ENCODE data around the gene IGF2BP1.
"Not testable (repeated sequence)": the region's sequence is repeated elsewhere in the genome, so short reads cannot be mapped to it uniquely, and the experiment has no call there.

IGF2BP1 gene

GRCh38 chr17:49024523-49024922 lies 27.3 kb downstream of the IGF2BP1 start:
- H3K4me2 ChIP-seq (ENCODE audit: low read length), result no peak overlapping the region
- peaks cover 12% of the 10 kb centered on the region for H3K36me3 ChIP-seq (replicated peaks; ENCODE audit: low read depth, low read length)
- no peak overlapping the region for H3K27ac ChIP-seq (ENCODE audit: low read length)
- H4K20me1 ChIP-seq (ENCODE audit: insufficient read depth, low read length), result peaks cover 29% of the 10 kb centered on the region
- no peak overlapping the region for H3K4me3 ChIP-seq (ENCODE audit: low read length)
- no peak overlapping the region for H2AFZ ChIP-seq (ENCODE audit: low read depth, low read length)
- H3K9me3 ChIP-seq (ENCODE audit: insufficient read depth, low read length), result no peaks in the 10 kb centered on the region
- no peak overlapping the region for H3K9ac ChIP-seq (ENCODE audit: low read length)
- peaks cover 46% of the 10 kb centered on the region for H3K79me2 ChIP-seq (ENCODE audit: low read length)
- no peak for TF ChIP-seq EZH2phosphoT487 (IDR thresholded peaks at IDR 0.05; ENCODE audit: low read depth)
- no peak for TF ChIP-seq CTCF (IDR thresholded peaks at IDR 0.05; ENCODE audit: low read depth, low read length)
- H3K4me1 ChIP-seq (ENCODE audit: low read length), result no peaks in the 10 kb centered on the region
- H3K27me3 ChIP-seq (ENCODE audit: low read depth, low read length), result no peaks in the 10 kb centered on the region

GRCh38 chr17:49026447-49026846 lies 29.3 kb downstream of the IGF2BP1 start:
- H3K27ac ChIP-seq (ENCODE audit: low read length); H3K4me1 ChIP-seq (ENCODE audit: low read length): not testable (repeated sequence)
- H3K36me3 ChIP-seq (replicated peaks; ENCODE audit: low read depth, low read length), result peaks cover 16% of the 10 kb centered on the region

GRCh38 chr17:49028271-49028670 lies 31.1 kb downstream of the IGF2BP1 start:
- no peak overlapping the region for H2AFZ ChIP-seq (ENCODE audit: low read depth, low read length)
- no peaks in the 10 kb centered on the region for H3K27me3 ChIP-seq (ENCODE audit: low read depth, low read length)
- H3K4me3 ChIP-seq (ENCODE audit: low read length), result no peak overlapping the region
- no peak overlapping the region for H3K4me2 ChIP-seq (ENCODE audit: low read length)
- H3K9me3 ChIP-seq (ENCODE audit: insufficient read depth, low read length), result no peaks in the 10 kb centered on the region
- H4K20me1 ChIP-seq (ENCODE audit: insufficient read depth, low read length), result peaks cover 7% of the 10 kb centered on the region
- no peaks in the 10 kb centered on the region for H3K4me1 ChIP-seq (ENCODE audit: low read length)
- H3K36me3 ChIP-seq (replicated peaks; ENCODE audit: low read depth, low read length), result peaks cover 10% of the 10 kb centered on the region
- no peak overlapping the region for H3K9ac ChIP-seq (ENCODE audit: low read length)
- TF ChIP-seq EZH2phosphoT487 (IDR thresholded peaks at IDR 0.05; ENCODE audit: low read depth) (no peak), CTCF (IDR thresholded peaks at IDR 0.05; ENCODE audit: low read depth, low read length) (no peak)
- H3K79me2 ChIP-seq (ENCODE audit: low read length), result peaks cover 14% of the 10 kb centered on the region
- H3K27ac ChIP-seq (ENCODE audit: low read length), result no peak overlapping the region

More at GRCh38 chr17:49026447-49026846, 29.3 kb downstream of the IGF2BP1 start:
- H3K9me3 ChIP-seq (ENCODE audit: insufficient read depth, low read length); H3K4me3 ChIP-seq (ENCODE audit: low read length); H3K9ac ChIP-seq (ENCODE audit: low read length); H3K4me2 ChIP-seq (ENCODE audit: low read length); H3K27me3 ChIP-seq (ENCODE audit: low read depth, low read length); H2AFZ ChIP-seq (ENCODE audit: low read depth, low read length): not testable (repeated sequence)
- Histone ChIP-seq H3K79me2 (ENCODE audit: low read length) (peaks cover 32% of the 10 kb centered on the region), H4K20me1 (ENCODE audit: insufficient read depth, low read length) (peaks cover 22% of the 10 kb centered on the region)

- peaks cover 2% of the 10 kb centered on the region; the same call in 1 of the 2 replicates for H3K79me2 ChIP-seq (ENCODE audit: low read length)
- peaks cover 3% of the 10 kb centered on the region for H3K36me3 ChIP-seq (replicated peaks; ENCODE audit: low read depth, low read length)
- H3K9ac ChIP-seq (ENCODE audit: low read length), result no peak overlapping the region
These were observed 32.6 kb downstream of the IGF2BP1 start for GRCh38 chr17:49029801-49030200.

More at GRCh38 chr17:49029801-49030200, 32.6 kb downstream of the IGF2BP1 start:
- peaks cover 4% of the 10 kb centered on the region; the same call in 1 of the 2 replicates for H4K20me1 ChIP-seq (ENCODE audit: insufficient read depth, low read length)
- H3K4me3 ChIP-seq (ENCODE audit: low read length), result no peak overlapping the region
- H2AFZ ChIP-seq (ENCODE audit: low read depth, low read length), result no peak overlapping the region
- no peaks in the 10 kb centered on the region for H3K9me3 ChIP-seq (ENCODE audit: insufficient read depth, low read length)
- TF ChIP-seq EZH2phosphoT487 (IDR thresholded peaks at IDR 0.05; ENCODE audit: low read depth) (no peak), CTCF (IDR thresholded peaks at IDR 0.05; ENCODE audit: low read depth, low read length) (no peak)
- no peaks in the 10 kb centered on the region for H3K4me1 ChIP-seq (ENCODE audit: low read length)
- H3K27ac ChIP-seq (ENCODE audit: low read length), result no peak overlapping the region
- H3K4me2 ChIP-seq (ENCODE audit: low read length), result no peak overlapping the region
- no peaks in the 10 kb centered on the region for H3K27me3 ChIP-seq (ENCODE audit: low read depth, low read length)
